ENCODE data around the gene NOS1AP. TPM values are rescaled to one million over a fixed set of nuclear protein-coding genes. Genes with fewer than 3 reads are reported as not detected.

The NOS1AP gene
- total RNA-seq, 1 experiment from 2014 or later, result 9.9 TPM

DNA sequence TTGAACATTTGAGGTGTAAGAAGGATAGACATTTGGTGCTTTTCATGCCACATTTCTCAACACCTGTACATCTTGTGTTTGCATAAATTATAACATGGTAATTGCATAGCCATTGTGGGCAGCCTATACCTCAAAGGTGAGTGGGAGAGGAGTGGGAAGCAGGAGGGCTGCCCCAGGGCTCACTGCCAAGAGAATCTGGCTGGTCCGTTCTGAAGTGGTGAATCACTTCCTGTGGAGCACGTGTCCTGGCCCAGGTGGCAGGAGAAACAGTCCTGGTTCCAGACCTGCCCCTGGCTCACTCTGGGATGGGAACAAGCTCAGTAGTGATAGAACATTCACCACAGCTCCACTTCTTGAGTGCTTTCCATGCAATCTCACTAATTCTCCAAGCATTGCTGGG, 34.2 kb upstream of the NOS1AP start:
- intact Hi-C loops (cut with micrococcal nuclease; ENCODE audit: unreplicated experiment), result loop anchor here (10.0 kb wide), 1 partner anchor 130 kb away; no protein-coding TSS in a partner anchor
- H3K9me3 Mint-ChIP-seq (ENCODE audit: low read depth, unreplicated experiment), result no peaks in the 10 kb centered on the region
- no peak overlapping the region for H3K27ac Mint-ChIP-seq (ENCODE audit: unreplicated experiment)
- no TSS peak for BruUV-seq (replicated peaks)
- DNase-seq, result peak; percentile 73
- H3K4me3 Mint-ChIP-seq (ENCODE audit: low read depth, unreplicated experiment), result no peak overlapping the region
- TF ChIP-seq, protein P1, sequence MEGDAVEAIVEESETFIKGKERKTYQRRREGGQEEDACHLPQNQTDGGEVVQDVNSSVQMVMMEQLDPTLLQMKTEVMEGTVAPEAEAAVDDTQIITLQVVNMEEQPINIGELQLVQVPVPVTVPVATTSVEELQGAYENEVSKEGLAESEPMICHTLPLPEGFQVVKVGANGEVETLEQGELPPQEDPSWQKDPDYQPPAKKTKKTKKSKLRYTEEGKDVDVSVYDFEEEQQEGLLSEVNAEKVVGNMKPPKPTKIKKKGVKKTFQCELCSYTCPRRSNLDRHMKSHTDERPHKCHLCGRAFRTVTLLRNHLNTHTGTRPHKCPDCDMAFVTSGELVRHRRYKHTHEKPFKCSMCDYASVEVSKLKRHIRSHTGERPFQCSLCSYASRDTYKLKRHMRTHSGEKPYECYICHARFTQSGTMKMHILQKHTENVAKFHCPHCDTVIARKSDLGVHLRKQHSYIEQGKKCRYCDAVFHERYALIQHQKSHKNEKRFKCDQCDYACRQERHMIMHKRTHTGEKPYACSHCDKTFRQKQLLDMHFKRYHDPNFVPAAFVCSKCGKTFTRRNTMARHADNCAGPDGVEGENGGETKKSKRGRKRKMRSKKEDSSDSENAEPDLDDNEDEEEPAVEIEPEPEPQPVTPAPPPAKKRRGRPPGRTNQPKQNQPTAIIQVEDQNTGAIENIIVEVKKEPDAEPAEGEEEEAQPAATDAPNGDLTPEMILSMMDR (IDR thresholded peaks at IDR 0.05; ENCODE audit: unreplicated experiment), result no peak
- no peaks in the 10 kb centered on the region for H3K4me1 Mint-ChIP-seq (ENCODE audit: low read depth, unreplicated experiment)
- H3K27me3 Mint-ChIP-seq (ENCODE audit: unreplicated experiment), result peaks cover 33% of the 10 kb centered on the region
- no peaks in the 10 kb centered on the region for H3K36me3 Mint-ChIP-seq (ENCODE audit: insufficient read depth, unreplicated experiment)
- CTCF ChIA-PET, result interaction anchor here (0.5 to 2.4 kb wide), 4 partner anchors 11 to 277 kb away, joined by 3 to 17 read pairs (median 4); partner anchors contain the start of gene OLFML2B

DNA sequence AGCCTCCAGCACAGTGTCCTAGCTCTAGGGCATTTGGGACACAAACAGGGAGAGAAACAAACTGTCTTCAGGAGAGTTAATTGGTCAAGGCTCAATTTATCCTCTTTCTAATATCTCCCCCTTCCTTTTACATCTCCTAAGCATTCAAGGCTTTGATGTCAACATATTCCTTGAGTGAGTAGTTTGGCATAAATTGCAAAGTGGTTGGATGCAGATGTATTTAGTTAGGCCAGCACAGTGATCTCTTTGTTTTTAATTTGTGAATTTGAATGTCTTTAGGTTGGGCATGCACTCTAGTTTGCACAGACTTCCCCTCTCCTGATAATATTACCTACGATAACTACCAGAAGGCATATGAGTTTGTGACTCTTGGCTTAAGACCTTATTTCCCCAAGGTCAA, 33.3 kb upstream of the NOS1AP start:
- no peak overlapping the region for H3K27ac Mint-ChIP-seq (ENCODE audit: unreplicated experiment)
- peaks cover 8% of the 10 kb centered on the region for H3K4me1 Mint-ChIP-seq (ENCODE audit: low read depth, unreplicated experiment)
- H3K9me3 Mint-ChIP-seq (ENCODE audit: low read depth, unreplicated experiment), result no peaks in the 10 kb centered on the region
- H3K36me3 Mint-ChIP-seq (ENCODE audit: insufficient read depth, unreplicated experiment), result no peaks in the 10 kb centered on the region
- DNase-seq, result no peak
- no peak overlapping the region for H3K4me3 Mint-ChIP-seq (ENCODE audit: low read depth, unreplicated experiment)
- intact Hi-C loops (cut with micrococcal nuclease; ENCODE audit: unreplicated experiment), result loop anchor here (10.0 kb wide), 1 partner anchor 131 kb away; no protein-coding TSS in a partner anchor
- TF ChIP-seq, protein P1 (IDR thresholded peaks at IDR 0.05; ENCODE audit: unreplicated experiment), result no peak
- no TSS peak for BruUV-seq (replicated peaks)
- CTCF ChIA-PET, result interaction anchor here (1.2 to 3.6 kb wide), 3 partner anchors 12 to 244 kb away, joined by 13 to 162 read pairs (median 15); partner anchors contain the start of gene OLFML2B
- peaks cover 24% of the 10 kb centered on the region for H3K27me3 Mint-ChIP-seq (ENCODE audit: unreplicated experiment)

DNA sequence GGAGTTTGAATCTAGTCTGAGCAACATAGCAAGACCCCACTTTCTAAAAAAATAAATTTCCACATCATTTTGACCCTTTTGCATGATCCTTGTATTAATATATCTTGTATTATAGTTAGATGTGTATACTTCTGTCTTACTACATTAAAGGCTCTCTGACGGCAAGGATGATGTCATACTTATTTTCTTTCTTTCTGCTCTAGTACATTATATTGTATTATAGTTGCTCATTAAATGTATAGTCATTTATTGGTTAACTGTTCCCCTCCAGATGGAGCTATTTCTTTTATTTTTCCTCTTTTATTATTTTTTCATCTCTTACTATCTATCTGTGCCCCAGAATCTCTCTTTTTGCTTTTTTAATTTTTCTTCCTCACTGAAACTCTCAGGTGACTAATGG, 30.9 kb upstream of the NOS1AP start:
- CTCF ChIA-PET, result interaction anchor here (0.5 to 3.6 kb wide), 3 partner anchors 14 to 353 kb away, joined by 3 to 162 read pairs (median 5); partner anchors contain the start of gene OLFML2B
- no TSS peak for BruUV-seq (replicated peaks)
- H3K27ac Mint-ChIP-seq (ENCODE audit: unreplicated experiment), result no peak overlapping the region
- H3K4me1 Mint-ChIP-seq (ENCODE audit: low read depth, unreplicated experiment), result peaks cover 8% of the 10 kb centered on the region
- TF ChIP-seq, protein P1 (IDR thresholded peaks at IDR 0.05; ENCODE audit: unreplicated experiment), result no peak
- peaks cover 9% of the 10 kb centered on the region for H3K27me3 Mint-ChIP-seq (ENCODE audit: unreplicated experiment)
- DNase-seq, result no peak
- no peaks in the 10 kb centered on the region for H3K9me3 Mint-ChIP-seq (ENCODE audit: low read depth, unreplicated experiment)
- intact Hi-C loops (cut with micrococcal nuclease; ENCODE audit: unreplicated experiment), result loop anchor here (10.0 kb wide), 1 partner anchor 134 kb away; no protein-coding TSS in a partner anchor
- no peak overlapping the region for H3K4me3 Mint-ChIP-seq (ENCODE audit: low read depth, unreplicated experiment)
- H3K36me3 Mint-ChIP-seq (ENCODE audit: insufficient read depth, unreplicated experiment), result no peaks in the 10 kb centered on the region

DNA sequence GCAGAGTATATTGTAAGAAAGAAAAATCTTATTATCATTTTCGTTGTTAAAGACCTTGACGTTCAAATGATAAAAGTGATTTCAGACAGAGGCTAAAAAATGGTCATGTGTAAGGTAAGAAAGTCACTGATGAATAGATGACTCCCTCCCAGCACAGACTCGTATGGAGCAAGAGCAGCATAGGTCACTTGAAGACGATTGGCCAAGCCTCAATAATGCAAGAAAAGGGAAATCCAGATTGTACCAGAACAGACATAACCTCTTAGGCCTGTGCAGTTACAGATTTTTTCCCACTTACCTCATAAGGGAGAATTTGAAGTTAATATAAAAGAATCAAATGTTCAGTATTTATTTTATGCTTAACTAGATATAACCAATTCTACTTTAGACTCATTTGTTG, 29.5 kb upstream of the NOS1AP start:
- intact Hi-C loops (cut with micrococcal nuclease; ENCODE audit: unreplicated experiment), result no loop called here
- CTCF ChIA-PET, result no interaction called here

More for the DNA sequence above, 29.5 kb upstream of the NOS1AP start:
- Mint-ChIP-seq H3K9me3 (ENCODE audit: low read depth, unreplicated experiment) (no peaks in the 10 kb centered on the region), H3K36me3 (ENCODE audit: insufficient read depth, unreplicated experiment) (no peaks in the 10 kb centered on the region), H3K27ac (ENCODE audit: unreplicated experiment) (no peak overlapping the region), H3K4me1 (ENCODE audit: low read depth, unreplicated experiment) (peaks cover 8% of the 10 kb centered on the region), H3K27me3 (ENCODE audit: unreplicated experiment) (no peaks in the 10 kb centered on the region), H3K4me3 (ENCODE audit: low read depth, unreplicated experiment) (no peak overlapping the region)
- TF ChIP-seq, protein P1 (IDR thresholded peaks at IDR 0.05; ENCODE audit: unreplicated experiment), result no peak
- no peak for DNase-seq
- no TSS peak for BruUV-seq (replicated peaks)

All from Calu3 (cell line).